ENCODE results near the gene KCNIP3.

KCNIP3 gene

DNA sequence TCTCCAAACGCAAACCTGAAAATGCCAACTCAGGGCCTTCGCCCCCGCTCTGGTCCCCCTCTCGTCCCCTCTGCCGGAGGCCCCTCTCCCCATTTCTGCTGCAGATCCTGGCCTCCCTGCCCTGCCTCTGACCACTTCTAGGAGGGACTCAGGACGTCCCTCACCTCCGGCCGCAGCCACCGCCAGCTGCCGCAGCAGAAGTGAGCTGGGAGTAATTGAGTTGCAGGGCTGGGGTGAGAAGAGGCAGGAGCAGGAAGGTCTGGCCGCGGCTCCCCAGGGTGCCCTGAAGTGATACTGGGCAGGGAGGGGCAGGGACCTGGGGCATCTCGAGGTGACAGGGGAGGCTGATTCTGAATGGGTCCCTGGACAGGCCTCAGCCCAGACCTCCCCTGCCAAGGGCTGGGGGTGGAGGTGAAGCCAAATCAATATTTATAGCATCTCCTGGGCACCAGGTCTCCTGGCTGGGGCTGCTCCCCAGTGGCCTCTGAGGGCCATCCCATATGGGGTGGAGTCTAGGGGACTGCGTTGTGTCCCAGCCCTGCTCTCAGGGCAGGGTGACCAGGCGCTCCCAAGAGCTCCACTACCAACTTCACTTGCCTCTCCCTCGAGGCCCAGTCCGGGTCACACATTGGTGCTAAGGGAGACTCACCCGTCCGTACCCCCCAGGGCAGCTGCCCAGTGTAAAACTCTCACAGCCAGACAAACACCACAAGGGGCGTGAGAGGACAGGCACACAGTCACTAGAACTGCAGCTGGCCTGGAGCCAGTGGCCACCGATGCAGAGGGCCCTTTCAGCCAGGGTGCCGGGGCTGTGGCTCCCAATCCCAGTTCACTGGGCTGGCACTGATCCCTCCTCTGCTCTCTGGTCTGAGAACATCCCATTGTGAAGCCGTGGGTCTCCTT lies 33.0 kb downstream of the KCNIP3 start:
- DNase-seq (ENCODE audit: low read depth): no peak

DNA sequence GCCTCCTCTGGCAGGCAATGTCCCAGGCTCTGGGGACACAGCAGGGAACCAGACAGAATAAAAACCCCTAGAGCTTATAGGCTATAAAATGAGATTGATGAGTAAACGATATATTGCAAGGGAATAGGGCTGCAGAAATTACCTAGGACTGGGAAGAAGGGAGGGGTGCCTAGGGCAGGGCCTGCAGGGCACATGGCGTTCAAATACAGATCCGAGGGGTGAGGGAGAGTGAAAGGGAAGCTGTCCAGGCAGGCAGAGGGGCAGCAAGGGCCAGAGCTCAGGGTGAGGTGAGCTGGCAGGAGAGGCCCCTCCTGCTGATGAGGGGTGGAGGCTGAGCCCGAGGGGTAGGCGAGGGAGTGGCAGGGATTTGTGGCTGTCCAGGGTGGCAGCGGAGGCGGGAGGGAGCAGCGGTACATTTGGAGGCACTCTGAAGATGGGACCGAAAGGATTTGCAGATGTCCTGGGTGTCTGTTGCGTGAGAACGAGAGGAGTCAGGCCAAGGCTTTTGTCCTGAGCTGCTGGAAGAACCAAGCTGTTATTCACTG lies 33.7 kb downstream of the KCNIP3 start:
- no peak for DNase-seq (ENCODE audit: low read depth)

DNA sequence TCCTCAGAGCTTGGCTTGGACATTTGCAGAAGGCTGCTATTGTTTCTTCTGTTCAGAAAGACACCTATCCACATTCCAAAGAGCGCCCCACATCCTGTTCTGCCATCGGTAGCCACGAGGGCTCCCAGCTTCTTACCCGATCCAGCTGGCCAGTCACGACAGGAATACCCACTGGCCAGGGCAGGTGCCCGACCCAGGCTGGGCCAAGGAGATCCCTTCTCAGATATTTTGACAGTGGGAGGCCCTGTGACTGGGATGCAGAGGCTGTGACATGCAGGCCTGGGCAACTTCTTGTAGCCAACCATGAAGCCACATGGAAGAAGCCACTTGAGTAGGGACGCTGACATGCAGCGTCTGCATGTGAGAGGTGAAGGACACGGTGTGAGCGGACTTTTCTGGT lies 34.5 kb downstream of the KCNIP3 start:
- DNase-seq (ENCODE audit: low read depth): no peak

DNA sequence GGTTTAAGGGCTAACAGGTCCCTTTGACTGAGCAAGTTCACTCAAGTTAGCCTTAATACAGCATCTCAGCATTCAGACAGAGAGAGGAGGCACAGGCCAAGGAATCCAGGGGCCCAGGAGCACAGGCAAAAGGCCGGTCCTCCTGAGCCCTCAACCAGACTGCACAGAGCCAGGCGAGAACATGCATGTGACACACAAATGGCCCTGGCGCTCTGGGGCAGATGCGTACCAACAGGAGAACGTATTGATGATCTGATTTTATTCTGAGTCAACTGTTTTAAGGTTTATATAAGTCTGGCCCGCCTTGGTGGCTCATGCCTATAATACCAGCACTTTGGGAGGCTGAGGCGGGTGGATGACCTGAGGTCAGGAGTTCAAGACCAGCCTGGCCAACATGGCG lies 34.9 kb downstream of the KCNIP3 start:
- DNase-seq (ENCODE audit: low read depth): no peak

DNA sequence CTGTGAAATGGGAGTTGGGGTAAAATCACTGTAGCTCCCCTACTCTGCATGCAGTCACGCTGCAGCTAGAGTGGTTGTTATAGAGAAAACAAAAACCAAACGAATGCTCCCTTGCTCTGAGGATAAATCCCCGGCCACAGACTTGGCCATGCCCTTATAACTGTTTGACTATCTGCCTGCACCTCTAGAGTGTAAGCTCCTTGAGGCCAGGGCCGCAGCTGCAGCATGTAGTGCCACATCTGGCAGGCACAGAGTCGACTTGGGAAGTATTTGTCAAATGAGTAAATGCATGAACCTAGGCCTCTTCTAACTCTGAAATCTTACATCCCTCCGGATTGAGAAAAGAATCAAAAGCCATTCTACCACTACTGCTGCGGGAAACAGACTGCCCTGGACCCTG lies 35.9 kb downstream of the KCNIP3 start:
- no peak for DNase-seq (ENCODE audit: low read depth)

DNA sequence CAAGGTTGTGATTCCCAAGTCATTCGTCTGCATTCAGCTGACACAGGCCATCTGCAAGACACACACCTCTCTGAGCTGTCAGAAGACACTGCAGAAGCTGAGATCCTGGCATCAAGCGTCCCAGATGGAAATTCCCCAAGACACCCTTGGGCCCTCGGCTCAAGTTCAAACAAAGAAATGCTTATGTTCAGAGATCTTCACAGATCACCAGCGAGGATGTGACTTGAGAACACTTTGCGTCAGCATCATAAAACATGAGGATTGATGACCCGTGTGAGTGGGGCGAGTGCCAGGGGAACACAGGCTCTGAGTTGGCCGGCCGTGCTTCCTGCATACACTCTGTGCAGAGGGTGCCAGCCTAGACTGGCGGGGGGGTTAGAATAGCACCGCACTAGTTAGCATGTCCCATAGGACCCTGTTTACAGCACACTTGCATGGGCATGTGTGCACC lies 36.8 kb downstream of the KCNIP3 start:
- no peak for DNase-seq (ENCODE audit: low read depth)

DNA sequence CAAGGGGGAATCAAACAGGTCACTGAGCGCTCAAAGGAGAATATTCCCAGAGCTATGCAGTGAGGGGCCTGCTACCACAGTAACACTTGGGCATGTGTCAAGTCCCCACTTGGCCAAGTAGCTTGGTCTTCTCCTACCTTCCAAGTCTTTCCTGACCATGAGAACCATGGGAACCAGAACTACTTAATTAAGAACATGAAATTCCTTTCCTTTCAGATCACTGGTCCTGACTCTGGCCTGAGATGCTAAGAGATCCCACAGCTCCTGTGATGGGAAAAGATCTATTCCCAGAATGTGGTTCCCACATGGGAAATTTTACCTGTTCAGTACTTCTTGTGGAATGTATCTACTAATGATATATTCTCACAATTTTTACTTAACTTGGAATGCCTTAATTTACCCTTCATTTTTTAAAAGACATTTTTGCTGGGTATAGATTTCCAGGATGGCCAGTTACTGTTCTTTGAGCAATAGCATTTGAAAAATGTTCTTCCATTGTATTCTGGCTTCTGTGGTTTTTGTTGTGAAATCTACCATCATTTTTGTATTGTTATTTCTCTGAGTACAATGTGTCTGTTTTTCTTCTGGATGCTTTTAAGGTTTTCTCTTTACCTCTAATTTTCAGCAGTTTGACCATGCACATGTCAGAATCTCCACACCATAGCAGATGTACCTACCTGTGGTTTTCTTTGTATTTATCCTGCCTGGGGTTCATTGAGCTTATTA lies 37.9 kb downstream of the KCNIP3 start:
- no peak for DNase-seq (ENCODE audit: low read depth)

DNA sequence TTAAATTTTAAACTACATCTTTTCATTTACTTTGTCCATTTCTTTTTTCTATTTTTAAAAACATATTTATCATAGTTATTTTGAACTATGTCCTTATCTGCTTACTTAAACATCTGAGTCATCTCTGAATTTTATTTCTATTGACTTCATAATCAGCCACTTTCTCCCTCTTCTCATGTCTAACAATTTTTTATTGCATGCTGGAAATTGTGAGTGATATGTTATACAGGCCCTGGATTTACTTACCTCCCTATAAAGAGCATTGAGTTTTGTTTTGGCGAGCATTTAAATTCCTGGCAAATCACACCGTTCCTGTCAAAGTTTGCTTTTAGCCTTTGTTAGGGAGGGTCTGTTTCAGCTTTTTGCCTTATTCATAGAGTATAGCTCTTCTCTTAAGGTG lies 39.3 kb downstream of the KCNIP3 start:
- no peak for DNase-seq (ENCODE audit: low read depth)

DNA sequence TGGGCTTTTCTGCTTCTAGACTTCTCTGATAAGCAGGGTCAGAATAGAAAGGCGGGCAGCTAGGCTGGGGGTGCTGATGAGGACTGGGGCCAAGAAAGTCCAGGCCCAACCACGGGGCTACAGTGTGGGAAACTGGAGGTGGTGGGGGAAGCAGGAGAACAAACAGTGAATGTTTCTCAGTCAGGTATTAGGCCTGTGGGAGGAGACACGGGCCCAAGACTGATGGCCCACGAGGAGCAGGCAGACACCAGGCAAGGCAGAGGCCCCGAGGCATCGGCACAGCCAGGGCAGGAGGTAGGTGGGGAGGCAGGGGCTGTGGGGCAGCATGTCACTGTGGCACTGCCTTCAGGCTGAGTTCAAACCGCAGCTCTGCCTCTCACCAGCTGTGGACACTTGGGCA lies 40.7 kb downstream of the KCNIP3 start:
- no peak for DNase-seq (ENCODE audit: low read depth)

DNA sequence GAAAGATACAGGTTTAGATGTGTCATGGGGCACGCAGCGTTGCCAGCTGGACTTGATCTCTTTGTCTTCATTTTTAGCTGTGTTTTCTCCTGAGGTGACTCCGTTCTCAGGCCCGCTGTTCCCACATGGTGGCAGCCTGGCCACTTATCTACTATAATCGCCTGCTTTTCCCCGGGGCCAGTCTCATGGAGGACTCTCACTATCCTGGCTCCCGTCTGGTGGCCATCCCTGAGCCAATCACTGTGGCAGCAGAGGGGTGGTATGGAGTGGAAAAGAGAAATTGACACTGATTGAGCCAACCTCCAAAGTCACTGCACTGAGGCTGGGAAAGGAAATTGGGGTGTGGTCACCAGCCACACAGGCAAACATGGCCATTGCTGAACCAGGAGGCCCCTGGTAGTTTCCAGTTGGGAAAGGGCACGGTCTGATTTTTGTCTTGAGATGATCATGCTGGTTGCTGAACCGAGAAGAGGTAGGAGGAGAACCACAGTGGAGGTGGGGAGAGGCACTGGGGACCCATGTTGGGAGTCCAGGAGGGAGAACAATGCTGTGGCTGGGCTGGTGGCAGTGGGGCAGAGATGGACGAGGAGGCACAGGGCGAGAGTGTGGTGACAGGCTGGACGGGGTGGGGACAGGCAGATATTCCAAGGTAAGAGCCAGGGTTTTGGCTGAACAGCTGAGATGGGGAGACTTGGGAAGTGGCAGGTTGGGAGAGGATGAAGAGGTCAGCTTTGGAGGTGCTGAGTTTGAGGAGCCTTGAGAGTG lies 45.6 kb downstream of the KCNIP3 start:
- no peak for DNase-seq (ENCODE audit: low read depth)

DNA sequence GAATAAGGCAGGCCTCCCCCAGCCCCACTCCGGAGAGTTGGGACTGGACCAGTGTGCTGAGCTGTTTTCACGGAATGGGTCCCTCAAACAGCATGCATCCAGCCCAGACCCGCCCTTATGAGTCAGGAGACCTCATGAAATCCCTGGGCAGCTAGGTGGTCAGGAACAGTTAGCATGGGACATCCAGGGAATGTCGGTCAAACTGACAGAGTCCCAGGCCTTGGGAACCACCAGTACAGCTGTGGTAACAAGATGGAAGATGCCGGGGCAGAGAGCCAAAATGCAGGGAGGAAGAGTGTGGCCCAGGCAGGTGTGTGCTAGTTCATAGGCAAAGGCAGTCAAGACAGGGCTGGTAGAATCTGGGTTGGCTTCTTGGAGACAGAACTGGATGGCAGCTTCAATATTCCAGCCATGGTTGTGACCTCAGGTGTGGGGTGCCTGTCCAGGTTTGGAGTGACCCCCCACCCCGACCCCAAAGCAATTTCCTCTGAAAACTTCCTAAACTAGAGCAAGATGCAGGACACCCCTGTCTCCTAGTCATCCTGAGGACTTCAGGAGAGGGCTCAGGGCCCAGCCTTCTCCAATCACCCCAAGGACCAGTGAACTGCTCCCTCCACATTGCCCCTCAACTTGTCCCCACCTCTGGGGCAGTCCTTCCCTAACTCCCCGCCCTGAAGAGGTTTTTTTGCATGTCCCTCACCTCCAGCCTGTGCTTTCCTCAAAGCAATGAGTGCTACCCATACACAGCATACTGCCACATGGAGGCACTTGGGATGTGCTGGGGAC lies 46.5 kb downstream of the KCNIP3 start:
- no peak for DNase-seq (ENCODE audit: low read depth)

DNA sequence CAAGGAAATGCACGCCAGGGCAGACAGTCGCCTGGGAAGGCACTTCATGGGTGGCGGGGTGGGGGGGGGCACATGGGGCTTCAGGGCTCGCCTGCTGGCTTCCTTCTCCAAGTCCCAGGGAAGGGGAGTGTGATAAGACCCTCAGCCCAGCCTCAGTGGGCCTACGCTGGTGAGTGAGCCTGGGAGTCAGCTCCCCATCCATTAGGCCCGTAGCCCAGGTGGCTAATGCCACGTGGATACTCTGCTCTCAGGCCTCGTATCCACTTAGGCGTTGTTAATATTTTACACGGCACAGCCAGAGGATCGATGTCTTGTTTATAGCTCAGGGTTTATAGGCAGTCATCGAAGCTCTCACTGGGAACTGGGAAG lies 47.1 kb downstream of the KCNIP3 start:
- DNase-seq (ENCODE audit: low read depth): no peak

DNA sequence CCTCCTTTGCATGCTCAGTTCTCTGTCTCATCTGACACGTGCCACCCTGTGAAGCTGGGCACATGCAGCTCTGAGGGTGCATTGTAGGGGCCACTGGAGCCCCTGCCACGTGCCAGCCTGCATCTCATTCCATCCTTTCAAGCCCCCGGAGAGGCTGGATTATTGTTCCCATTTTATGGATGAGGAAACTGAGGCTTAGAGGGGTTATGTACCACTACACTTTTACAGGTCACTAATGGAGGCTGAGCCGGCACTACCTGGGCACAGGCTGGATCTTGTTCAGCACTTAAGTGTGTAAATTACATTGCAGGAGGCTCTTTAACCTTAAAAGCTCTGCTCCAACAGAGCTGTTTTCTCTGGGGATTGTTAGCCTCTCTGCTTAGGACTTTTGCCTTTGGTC lies 47.5 kb downstream of the KCNIP3 start:
- no peak for DNase-seq (ENCODE audit: low read depth)

DNA sequence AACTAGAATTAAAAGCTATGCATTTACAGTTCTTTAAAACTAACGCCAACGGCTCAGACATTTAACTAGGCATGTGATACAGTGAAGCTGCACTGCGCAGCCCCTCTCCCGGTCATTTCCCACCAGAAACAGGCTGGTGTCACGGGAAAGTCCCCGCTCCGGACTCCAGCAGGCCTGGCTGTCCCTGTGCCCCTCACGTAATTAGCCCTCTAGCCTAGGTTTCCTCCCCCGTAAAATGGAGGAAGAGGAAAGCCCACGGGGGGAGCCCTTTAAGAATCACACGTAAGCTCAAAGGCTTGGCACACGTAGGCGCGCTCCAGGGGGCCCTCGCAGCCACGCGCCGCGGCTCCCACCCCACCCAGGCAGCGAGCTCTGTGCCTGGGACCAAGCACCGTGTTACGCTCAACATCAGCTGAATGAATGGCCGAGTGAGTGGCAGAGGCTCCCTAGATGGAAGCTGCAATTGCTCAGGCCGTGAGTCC lies 48.0 kb downstream of the KCNIP3 start:
- no peak for DNase-seq (ENCODE audit: low read depth)

DNA sequence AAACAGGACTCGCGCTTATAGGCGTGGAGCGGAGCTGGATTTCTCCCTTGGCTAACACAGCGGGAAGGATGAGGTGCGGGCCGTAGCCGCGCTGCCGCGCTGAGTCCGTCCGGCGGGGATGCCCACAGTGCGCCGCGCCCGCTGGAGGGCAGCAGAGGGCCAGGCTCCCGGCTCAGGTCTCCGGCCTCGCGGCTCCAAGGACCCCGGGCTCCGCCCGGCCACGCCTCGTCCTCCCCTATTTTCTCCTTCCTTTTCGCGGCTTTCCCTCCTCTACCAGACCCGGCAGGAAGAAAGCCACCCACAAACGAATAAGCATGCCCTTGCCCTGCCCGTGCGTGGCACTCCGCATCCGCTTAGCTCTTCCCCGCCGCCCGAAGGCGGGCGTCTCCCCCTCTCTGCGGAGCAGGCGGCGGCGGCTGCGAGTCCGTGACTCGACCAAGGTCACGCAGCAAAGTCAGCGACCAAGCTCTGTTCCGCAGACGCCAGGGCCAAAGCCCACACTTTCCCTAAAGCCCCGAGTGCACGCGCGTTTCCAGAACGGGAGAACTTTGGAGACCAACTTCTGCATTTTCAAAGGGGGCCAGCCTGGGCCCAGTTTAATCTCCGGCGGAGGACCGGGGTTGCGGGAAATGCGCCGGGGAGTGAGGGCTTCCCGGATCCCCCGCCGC lies 48.5 kb downstream of the KCNIP3 start:
- peak; percentile 7 for DNase-seq (ENCODE audit: low read depth)

DNA sequence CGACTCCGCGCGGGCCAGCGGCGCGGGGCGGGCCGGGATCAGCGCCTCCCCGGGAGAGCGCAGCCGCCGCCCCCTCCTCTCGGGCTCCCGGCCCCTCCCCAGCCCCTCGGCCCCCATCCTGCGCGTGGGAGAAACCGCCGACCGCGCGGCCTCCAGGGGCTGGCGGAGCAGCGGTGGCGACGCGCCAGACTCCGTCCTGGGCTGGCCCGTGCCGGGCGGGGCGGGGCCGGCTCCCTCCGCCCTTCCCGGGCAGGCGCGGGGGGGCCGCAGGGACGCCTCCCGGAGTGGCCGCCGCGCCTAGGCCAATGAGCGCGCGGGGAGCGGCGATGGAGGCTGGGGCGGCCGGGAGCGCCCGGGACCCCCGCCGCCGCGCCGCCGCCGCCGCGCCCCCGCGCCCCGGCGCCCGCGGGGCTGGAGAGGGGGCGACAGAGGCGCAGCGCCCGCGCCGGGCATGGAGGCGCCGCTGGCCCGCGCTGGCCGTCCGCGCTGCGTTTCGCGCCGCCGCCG lies 49.1 kb downstream of the KCNIP3 start:
- no peak for DNase-seq (ENCODE audit: low read depth)

DNA sequence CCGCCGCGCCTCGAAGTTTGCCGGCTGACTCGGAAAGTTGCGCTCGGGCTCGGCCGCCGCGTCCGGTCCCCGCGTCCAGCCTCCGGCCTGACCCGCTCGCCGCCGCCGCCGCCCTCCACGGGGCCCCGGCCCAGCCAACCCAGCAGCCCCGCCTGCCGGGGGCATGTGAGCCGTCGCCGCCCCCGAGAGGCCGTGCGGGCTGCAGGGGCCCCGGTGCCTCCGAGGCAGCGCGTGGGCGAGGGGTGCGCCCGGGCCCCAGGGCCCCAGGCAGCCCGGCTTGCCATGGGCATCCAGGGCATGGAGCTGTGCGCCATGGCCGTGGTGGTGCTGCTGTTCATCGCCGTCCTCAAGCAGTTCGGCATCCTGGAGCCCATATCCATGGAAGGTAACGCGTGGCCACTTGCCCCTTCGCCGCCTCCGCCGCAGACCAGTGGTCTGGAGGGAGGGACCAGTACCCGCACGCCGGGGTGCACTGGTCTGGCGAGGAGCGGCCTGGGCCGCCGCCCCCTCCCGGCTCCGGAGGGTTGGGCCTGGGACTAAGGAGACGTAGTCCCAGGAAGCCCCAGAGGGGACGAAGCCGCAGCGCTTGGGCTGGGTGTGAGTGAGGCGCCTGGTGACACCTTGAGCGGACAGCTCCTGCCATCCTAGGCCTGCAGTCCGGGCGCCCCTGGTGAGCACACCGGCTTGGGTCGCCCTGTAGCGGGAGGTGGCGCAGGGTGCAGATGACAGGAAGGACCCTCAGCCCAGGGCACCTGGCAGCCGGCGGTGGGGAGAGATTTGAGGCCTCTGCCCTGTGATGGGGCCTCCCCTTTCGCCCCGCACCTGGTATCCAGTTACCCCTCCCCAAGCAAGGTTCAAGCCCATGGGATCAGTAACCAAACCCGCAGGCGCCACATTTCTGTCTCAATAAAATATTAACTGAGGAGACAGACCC lies 49.9 kb downstream of the KCNIP3 start:
- DNase-seq (ENCODE audit: low read depth): no peak

DNA sequence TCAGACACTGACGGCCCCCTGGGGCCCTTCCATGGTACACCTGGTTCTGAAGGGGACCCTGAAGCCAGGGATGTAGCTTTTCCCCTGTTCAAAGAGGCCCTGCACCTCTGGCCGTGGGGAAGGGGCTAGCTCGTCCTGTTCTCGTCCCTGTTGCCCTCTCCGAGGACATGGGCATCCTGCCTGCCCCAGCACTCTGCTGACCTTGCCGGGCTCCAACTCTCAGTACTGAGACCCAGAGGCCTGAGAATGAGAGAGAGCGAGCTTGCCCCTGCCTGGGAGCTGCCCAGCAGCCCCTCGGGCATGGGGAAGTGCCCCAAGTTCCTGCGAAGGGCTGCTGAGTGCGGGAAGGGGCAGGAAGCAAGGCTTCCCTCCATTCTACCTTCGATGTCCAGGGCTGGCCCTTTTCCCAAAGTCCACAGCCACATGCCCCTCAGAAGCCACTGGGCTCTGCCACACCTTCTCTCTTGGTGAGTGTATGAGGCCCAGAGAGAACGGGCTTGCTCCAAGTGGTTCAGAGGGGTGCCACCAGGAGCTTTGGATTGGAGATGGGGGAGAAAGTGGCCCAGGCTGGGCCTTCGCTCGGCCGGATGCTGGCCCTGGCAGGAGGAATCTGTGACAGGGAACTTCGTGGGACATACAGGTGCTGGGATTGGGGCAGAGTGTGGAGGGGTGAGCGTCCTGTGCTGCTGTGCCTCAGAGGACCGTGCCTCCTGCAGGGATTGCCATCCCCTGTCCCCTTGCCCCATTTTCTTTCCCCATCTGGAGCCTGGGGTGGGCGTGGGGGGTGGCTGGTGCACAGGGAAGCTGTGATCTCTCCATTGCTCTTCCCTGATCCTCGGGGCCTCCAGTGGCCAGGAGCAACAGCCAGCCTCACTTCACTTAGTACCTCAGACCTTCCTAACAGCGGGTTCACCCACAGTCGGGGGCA lies 50.8 kb downstream of the KCNIP3 start:
- no peak for DNase-seq (ENCODE audit: low read depth)

Data from stimulated activated CD8-positive, alpha-beta memory T cell treated with anti-CD3 and anti-CD28 coated beads, Interleukin-12 subunit alpha, Interleukin-12 subunit beta, amount 100 ng/mL, for 1 hour (primary cell).